ENCODE measurements around the gene CD8A. TPM values are rescaled to one million over a fixed set of nuclear protein-coding genes. Genes with fewer than 3 reads are reported as not detected.

Gene CD8A
- total and polyA plus RNA-seq, 2 of the 8 experiments (the other 6 are each of a cell fraction or from before 2014, with no cell fraction given), result 0.14 to 0.39 TPM

DNA sequence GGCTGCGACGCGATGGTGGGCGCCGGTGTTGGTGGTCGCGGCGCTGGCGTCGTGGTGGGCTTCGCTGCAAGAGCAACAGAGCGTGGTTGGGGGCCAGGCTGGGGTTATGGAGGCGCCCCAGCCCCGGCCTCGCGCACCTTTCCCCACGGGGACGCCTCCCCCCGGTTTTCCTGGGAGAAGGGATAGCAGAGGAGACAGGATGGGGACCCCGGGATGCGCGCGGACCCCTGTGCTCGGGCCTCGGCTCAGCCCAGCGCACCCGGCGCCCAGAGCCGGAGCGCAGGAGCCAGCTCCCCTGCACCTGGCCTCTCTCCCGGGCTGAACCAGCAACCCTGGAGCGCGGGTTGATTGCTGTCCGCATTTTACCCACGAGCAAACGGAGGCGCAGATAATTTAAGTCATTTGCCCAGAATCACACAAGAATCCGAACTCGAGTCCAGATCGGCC lies 1.0 kb downstream of the CD8A start:
- ChIA-PET POLR2A (ENCODE audit: partially characterized antibody) (interaction anchor here (0.9 kb wide), 1 partner anchor 9 kb away, joined by 3 read pairs; no protein-coding TSS in a partner anchor), CTCF (ENCODE audit: partially characterized antibody) (no interaction called here)
- H2BK120ac ChIP-seq (replicated peaks; ENCODE audit: low read depth, low read length), result no peak overlapping the region
- no peak overlapping the region for H2BK5ac ChIP-seq (ENCODE audit: low read depth, low read length)
- no peaks in the 10 kb centered on the region for H3K79me2 ChIP-seq (ENCODE audit: control insufficient read depth in 1 of 2, insufficient read depth in 2 of 2, low read length in 2 of 2)
- no peak overlapping the region for H3K14ac ChIP-seq (ENCODE audit: insufficient read length)
- H3K4me2 ChIP-seq (ENCODE audit: insufficient read depth in 1 of 2, low read depth in 2 of 2, low read length in 2 of 2), result peak overlapping the region; percentile 69 to 73
- H2AFZ ChIP-seq (ENCODE audit: low read length), result 0 out of 2 replicates have a peak overlapping the region, but pooled peaks have one; percentile 8
- peak overlapping the region; percentile 29; the same call in 1 of the 2 replicates for H4K8ac ChIP-seq (ENCODE audit: extremely low read depth, insufficient read depth, low read length)
- peaks cover 0 to 9% (median 4%) of the 10 kb centered on the region in 4 experiments; a peak in 5 of 7 replicates for H3K4me1 ChIP-seq (replicated peaks in 1 of 4; ENCODE audit: control insufficient read depth in 3 of 4, insufficient read depth in 4 of 4, low read length in 3 of 4)
- peaks cover 34 to 53% (median 49%) of the 10 kb centered on the region in 4 experiments for H3K27me3 ChIP-seq (replicated peaks in 1 of 4; ENCODE audit: control insufficient read depth in 3 of 4, extremely low read depth in 1 of 4, insufficient read depth in 3 of 4, low read length in 3 of 4)
- H3K4ac ChIP-seq (replicated peaks; ENCODE audit: insufficient read length, low read depth, low read length), result no peak overlapping the region
- no peak overlapping the region for H4K5ac ChIP-seq (ENCODE audit: insufficient read length, low read depth, low read length)
- no peak overlapping the region for H4K91ac ChIP-seq (replicated peaks; ENCODE audit: insufficient read length, low read length)
- H3K56ac ChIP-seq (replicated peaks; ENCODE audit: insufficient read length, low read depth, low read length), result no peak overlapping the region
- no peak overlapping the region for H3K9ac ChIP-seq (replicated peaks in 1 of 4; ENCODE audit: extremely low read depth in 1 of 4, low read depth in 3 of 4, low read length in 3 of 4)
- H3K27ac ChIP-seq (ENCODE audit: low read depth, low read length), result no peak overlapping the region
- FAIRE-seq (no peak), DNase-seq (ENCODE audit: low read depth in 1 of 2, low spot score in 2 of 2) (no peak)
- peaks cover 14% of the 10 kb centered on the region for H3K23me2 ChIP-seq (ENCODE audit: low read depth, low read length)
- H2AK5ac ChIP-seq (ENCODE audit: low read depth, low read length), result no peak overlapping the region
- no peaks in the 10 kb centered on the region; a peak in 1 of 4 replicates for H3K9me3 ChIP-seq (ENCODE audit: insufficient read depth in 2 of 2, low read depth in 1 of 2, low read length in 1 of 2)
- no peak overlapping the region for H3K23ac ChIP-seq (ENCODE audit: insufficient read length)
- H3K18ac ChIP-seq (ENCODE audit: extremely low read depth, low read length), result no peak overlapping the region
- peak overlapping the region in 2 of 4 experiments; percentile 17 to 56; a peak in 7 of 8 replicates for H3K4me3 ChIP-seq (ENCODE audit: extremely low read depth in 1 of 4, insufficient read depth in 2 of 4, low read depth in 3 of 4, low read length in 4 of 4)
- no peak overlapping the region for H2BK20ac ChIP-seq (ENCODE audit: low read length)
- H2BK12ac ChIP-seq (ENCODE audit: low read depth, low read length), result no peak overlapping the region
- peaks cover 0 to 10% of the 10 kb centered on the region in 2 experiments for H4K20me1 ChIP-seq (replicated peaks in 1 of 2; ENCODE audit: control insufficient read depth in 1 of 2, insufficient read depth in 2 of 2, low read length in 2 of 2)
- 32% methylated on average over 22 of the region's 40 CpGs; no CpG with 5 or more reads in 1 of the 2 experiments for WGBS, 2 experiments (ENCODE audit: extremely low coverage in 1 of 2, insufficient coverage in 1 of 2, insufficient read length in 1 of 2, insufficient replicate concordance in 2 of 2, low coverage in 1 of 2, low lambda C conversion rate in 2 of 2, missing lambda C conversion rate in 1 of 2)
- peaks cover 0 to 8% (median 0%) of the 10 kb centered on the region in 4 experiments; a peak in 1 of 8 replicates for H3K36me3 ChIP-seq (ENCODE audit: control insufficient read depth in 2 of 4, insufficient read depth in 4 of 4, low read length in 3 of 4)
- no peak overlapping the region for H2BK15ac ChIP-seq (ENCODE audit: low read length)
- no peaks in the 10 kb centered on the region for H3K79me1 ChIP-seq (ENCODE audit: low read depth, low read length)
- no peak for TF ChIP-seq HDAC6 (IDR thresholded peaks at IDR 0.05; ENCODE audit: low read depth, low read length)
- TF ChIP-seq, protein P1, sequence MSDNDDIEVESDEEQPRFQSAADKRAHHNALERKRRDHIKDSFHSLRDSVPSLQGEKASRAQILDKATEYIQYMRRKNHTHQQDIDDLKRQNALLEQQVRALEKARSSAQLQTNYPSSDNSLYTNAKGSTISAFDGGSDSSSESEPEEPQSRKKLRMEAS (IDR thresholded peaks at IDR 0.05), result no peak
- no peak for TF ChIP-seq SRF (IDR thresholded peaks at IDR 0.05; ENCODE audit: low read depth, low read length)
- TF ChIP-seq CHD1 (IDR thresholded peaks at IDR 0.05; ENCODE audit: low read depth, low read length), result no peak
- TF ChIP-seq EZH2 (IDR thresholded peaks at IDR 0.05; ENCODE audit: low read depth, low read length, severe bottlenecking), result peak; percentile 89
- no peak for TF ChIP-seq TBP (IDR thresholded peaks at IDR 0.05; ENCODE audit: low read depth, low read length)
- TF ChIP-seq NRF1 (IDR thresholded peaks at IDR 0.05; ENCODE audit: low read depth, low read length), result no peak
- TF ChIP-seq, protein P2, sequence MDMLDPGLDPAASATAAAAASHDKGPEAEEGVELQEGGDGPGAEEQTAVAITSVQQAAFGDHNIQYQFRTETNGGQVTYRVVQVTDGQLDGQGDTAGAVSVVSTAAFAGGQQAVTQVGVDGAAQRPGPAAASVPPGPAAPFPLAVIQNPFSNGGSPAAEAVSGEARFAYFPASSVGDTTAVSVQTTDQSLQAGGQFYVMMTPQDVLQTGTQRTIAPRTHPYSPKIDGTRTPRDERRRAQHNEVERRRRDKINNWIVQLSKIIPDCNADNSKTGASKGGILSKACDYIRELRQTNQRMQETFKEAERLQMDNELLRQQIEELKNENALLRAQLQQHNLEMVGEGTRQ (IDR thresholded peaks at IDR 0.05; ENCODE audit: low read length), result no peak
- no peak for TF ChIP-seq PHF8 (conservative IDR thresholded peaks at IDR 0.05; ENCODE audit: low read depth, low read length)
- no peak for TF ChIP-seq RAD21 (IDR thresholded peaks at IDR 0.05 in 1 of 2, conservative IDR thresholded peaks at IDR 0.05 in 1 of 2; ENCODE audit: low read depth in 2 of 2, low read length in 2 of 2)
- peak; percentile 7 for TF ChIP-seq RNF2 (IDR thresholded peaks at IDR 0.05; ENCODE audit: borderline replicate concordance, low read depth, low read length, missing control alignments, poor library complexity, severe bottlenecking)
